ENCODE measurements around the gene MKKS. TPM values are rescaled to one million over a fixed set of nuclear protein-coding genes. Genes with fewer than 3 reads are reported as not detected.

MKKS gene
- total and polyA plus RNA-seq, 10 of the 15 experiments (the other 5 are each of a cell fraction or from before 2014, with no cell fraction given) = 4.3 to 17.9 (median 7.7) TPM

DNA sequence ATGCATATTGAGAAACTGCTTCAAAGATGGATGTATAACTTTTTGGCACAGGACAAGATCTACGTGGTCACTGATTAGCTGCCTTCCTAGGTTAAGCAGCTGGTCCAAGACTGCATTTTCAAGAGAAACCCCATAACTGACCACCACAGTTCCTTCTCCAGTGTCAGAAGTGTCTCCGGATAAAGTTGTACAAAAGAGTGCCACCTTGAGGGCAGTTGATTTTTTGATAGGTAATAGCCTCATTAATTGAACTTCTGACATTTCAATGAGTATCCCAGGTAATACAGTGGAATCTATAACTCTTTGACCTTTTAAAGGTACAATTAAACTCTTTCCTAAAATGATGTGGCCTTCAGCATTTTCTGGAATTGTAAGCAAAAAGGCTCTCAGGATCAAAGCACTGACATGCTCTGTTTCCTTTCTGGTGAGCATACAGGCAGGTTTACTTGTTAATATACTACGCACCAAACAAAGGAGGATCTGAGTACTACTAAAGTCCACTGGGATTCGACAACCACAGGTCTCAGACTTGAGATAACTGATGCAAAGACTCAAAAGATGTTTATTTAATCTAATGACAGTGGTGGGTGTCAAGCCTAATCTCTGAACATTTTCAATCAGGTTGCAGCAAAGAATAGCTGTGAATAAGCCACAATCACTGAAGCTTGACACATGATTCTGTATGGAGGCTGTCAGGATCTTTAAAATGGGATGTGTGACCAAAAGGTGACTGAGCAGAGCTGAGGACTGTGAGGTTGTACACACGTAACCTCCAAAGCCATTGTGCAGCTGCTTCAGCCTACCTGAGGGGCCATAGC lies 21.2 kb downstream of the MKKS start (continued):
- TF ChIP-seq, protein P1, sequence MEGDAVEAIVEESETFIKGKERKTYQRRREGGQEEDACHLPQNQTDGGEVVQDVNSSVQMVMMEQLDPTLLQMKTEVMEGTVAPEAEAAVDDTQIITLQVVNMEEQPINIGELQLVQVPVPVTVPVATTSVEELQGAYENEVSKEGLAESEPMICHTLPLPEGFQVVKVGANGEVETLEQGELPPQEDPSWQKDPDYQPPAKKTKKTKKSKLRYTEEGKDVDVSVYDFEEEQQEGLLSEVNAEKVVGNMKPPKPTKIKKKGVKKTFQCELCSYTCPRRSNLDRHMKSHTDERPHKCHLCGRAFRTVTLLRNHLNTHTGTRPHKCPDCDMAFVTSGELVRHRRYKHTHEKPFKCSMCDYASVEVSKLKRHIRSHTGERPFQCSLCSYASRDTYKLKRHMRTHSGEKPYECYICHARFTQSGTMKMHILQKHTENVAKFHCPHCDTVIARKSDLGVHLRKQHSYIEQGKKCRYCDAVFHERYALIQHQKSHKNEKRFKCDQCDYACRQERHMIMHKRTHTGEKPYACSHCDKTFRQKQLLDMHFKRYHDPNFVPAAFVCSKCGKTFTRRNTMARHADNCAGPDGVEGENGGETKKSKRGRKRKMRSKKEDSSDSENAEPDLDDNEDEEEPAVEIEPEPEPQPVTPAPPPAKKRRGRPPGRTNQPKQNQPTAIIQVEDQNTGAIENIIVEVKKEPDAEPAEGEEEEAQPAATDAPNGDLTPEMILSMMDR (IDR thresholded peaks at IDR 0.05 in 2 of 3, conservative IDR thresholded peaks at IDR 0.05 in 1 of 3; ENCODE audit: control insufficient read depth in 2 of 3, extremely low read depth in 1 of 3, insufficient read depth in 1 of 3, low read depth in 3 of 3, low read length in 3 of 3) = peak; percentile 19 to 32 (median 20); a peak in 1 of 6 replicates
- TF ChIP-seq, protein P2, sequence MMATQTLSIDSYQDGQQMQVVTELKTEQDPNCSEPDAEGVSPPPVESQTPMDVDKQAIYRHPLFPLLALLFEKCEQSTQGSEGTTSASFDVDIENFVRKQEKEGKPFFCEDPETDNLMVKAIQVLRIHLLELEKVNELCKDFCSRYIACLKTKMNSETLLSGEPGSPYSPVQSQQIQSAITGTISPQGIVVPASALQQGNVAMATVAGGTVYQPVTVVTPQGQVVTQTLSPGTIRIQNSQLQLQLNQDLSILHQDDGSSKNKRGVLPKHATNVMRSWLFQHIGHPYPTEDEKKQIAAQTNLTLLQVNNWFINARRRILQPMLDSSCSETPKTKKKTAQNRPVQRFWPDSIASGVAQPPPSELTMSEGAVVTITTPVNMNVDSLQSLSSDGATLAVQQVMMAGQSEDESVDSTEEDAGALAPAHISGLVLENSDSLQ (IDR thresholded peaks at IDR 0.05) = peak; percentile 20; the same call in 1 of the 2 replicates
- peak in 1 of 2 experiments; percentile 26; a peak in 1 of 4 replicates for TF ChIP-seq BHLHE40 (IDR thresholded peaks at IDR 0.05; ENCODE audit: borderline replicate concordance in 1 of 2, low read depth in 2 of 2, low read length in 1 of 2)
- 0 out of 2 replicates have a peak, but pooled peaks have one; percentile 13 for TF ChIP-seq PAX5 (IDR thresholded peaks at IDR 0.05; ENCODE audit: borderline replicate concordance, low read depth, low read length)
- TF ChIP-seq ZNF207 (IDR thresholded peaks at IDR 0.05; ENCODE audit: borderline replicate concordance) = no peak
- no peak for TF ChIP-seq NR2F1 (conservative IDR thresholded peaks at IDR 0.05)
- TF ChIP-seq ATF7 (IDR thresholded peaks at IDR 0.05; ENCODE audit: low read depth) = peak; percentile 24; the same call in 1 of the 2 replicates
- TF ChIP-seq, protein P3, sequence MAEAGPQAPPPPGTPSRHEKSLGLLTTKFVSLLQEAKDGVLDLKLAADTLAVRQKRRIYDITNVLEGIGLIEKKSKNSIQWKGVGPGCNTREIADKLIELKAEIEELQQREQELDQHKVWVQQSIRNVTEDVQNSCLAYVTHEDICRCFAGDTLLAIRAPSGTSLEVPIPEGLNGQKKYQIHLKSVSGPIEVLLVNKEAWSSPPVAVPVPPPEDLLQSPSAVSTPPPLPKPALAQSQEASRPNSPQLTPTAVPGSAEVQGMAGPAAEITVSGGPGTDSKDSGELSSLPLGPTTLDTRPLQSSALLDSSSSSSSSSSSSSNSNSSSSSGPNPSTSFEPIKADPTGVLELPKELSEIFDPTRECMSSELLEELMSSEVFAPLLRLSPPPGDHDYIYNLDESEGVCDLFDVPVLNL (IDR thresholded peaks at IDR 0.05; ENCODE audit: low read depth, low read length) = no peak
- TF ChIP-seq, protein P4, sequence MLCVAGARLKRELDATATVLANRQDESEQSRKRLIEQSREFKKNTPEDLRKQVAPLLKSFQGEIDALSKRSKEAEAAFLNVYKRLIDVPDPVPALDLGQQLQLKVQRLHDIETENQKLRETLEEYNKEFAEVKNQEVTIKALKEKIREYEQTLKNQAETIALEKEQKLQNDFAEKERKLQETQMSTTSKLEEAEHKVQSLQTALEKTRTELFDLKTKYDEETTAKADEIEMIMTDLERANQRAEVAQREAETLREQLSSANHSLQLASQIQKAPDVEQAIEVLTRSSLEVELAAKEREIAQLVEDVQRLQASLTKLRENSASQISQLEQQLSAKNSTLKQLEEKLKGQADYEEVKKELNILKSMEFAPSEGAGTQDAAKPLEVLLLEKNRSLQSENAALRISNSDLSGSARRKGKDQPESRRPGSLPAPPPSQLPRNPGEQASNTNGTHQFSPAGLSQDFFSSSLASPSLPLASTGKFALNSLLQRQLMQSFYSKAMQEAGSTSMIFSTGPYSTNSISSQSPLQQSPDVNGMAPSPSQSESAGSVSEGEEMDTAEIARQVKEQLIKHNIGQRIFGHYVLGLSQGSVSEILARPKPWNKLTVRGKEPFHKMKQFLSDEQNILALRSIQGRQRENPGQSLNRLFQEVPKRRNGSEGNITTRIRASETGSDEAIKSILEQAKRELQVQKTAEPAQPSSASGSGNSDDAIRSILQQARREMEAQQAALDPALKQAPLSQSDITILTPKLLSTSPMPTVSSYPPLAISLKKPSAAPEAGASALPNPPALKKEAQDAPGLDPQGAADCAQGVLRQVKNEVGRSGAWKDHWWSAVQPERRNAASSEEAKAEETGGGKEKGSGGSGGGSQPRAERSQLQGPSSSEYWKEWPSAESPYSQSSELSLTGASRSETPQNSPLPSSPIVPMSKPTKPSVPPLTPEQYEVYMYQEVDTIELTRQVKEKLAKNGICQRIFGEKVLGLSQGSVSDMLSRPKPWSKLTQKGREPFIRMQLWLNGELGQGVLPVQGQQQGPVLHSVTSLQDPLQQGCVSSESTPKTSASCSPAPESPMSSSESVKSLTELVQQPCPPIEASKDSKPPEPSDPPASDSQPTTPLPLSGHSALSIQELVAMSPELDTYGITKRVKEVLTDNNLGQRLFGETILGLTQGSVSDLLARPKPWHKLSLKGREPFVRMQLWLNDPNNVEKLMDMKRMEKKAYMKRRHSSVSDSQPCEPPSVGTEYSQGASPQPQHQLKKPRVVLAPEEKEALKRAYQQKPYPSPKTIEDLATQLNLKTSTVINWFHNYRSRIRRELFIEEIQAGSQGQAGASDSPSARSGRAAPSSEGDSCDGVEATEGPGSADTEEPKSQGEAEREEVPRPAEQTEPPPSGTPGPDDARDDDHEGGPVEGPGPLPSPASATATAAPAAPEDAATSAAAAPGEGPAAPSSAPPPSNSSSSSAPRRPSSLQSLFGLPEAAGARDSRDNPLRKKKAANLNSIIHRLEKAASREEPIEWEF (IDR thresholded peaks at IDR 0.05; ENCODE audit: insufficient replicate concordance, low read depth, low read length) = peak; percentile 24
- peak; percentile 26 to 53; a peak in 2 of 4 replicates for TF ChIP-seq EP300 (IDR thresholded peaks at IDR 0.05; ENCODE audit: borderline replicate concordance in 1 of 2, control insufficient read depth in 1 of 2, low read depth in 2 of 2, low read length in 2 of 2)
- TF ChIP-seq, protein P5, sequence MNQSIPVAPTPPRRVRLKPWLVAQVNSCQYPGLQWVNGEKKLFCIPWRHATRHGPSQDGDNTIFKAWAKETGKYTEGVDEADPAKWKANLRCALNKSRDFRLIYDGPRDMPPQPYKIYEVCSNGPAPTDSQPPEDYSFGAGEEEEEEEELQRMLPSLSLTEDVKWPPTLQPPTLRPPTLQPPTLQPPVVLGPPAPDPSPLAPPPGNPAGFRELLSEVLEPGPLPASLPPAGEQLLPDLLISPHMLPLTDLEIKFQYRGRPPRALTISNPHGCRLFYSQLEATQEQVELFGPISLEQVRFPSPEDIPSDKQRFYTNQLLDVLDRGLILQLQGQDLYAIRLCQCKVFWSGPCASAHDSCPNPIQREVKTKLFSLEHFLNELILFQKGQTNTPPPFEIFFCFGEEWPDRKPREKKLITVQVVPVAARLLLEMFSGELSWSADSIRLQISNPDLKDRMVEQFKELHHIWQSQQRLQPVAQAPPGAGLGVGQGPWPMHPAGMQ (IDR thresholded peaks at IDR 0.05; ENCODE audit: borderline replicate concordance) = no peak
- no peak for TF ChIP-seq YY1 (IDR thresholded peaks at IDR 0.05; ENCODE audit: low read depth, low read length)
- TF ChIP-seq NFYA (IDR thresholded peaks at IDR 0.05; ENCODE audit: borderline replicate concordance, low read depth, low read length) = no peak
- no peak for TF ChIP-seq DPF2 (IDR thresholded peaks at IDR 0.05)

Measured in GM12878 (cell line).